ENCODE measurements around the gene PSMC3.

The PSMC3 gene

DNA sequence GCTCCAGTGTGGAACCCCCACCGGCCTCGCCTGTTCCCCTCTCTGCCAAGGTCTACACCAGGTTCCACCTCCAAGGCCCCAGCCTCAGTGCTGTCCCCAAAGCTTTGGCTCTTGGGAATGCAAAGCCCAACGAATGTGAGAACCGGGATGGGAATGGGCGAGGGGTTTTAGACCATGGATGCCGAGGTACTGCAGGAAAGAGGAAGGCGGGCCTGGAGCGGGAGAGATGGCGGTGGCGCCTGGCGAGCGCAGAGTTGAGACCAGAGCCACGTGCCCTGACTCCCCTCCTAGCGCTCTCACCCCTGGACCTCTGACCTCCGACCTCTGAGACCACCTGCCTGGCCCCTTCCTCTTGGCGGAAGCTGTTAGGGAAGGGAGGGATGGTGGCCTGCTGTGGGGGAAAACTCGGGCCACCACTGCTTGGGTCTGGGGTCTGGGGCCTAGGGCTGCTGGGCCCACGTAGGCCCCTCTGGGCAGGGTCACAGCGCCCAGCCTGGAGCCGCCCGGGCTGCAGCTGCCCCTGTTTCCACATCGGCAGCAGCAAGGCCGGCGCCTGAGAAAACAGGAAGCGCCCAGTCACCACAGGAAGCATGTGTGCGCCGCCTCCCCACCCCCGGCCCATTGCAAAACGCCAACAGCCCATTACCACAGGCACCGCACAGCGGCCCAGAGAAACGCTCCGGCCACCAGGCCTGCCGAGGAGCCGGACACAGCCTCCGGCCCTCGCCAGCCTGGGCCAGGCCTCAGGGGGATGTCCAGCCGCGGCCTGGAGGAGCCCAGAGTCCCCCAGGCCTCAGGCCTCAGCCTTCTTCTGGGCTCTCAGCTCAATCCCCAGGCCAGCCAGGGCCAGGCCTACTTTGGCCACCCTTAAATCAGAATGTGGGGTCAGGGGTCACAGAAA, 31.7 kb downstream of the PSMC3 start:
- H3K4me1 ChIP-seq (ENCODE audit: control insufficient read depth, insufficient read depth, low read length) = no peaks in the 10 kb centered on the region
- no peak overlapping the region for H3K27ac ChIP-seq (ENCODE audit: insufficient read depth, low read depth, low read length, poor library complexity, severe bottlenecking)
- WGBS, 2 experiments = 89 to 91% methylated on average over 39 of the region's 39 CpGs

DNA sequence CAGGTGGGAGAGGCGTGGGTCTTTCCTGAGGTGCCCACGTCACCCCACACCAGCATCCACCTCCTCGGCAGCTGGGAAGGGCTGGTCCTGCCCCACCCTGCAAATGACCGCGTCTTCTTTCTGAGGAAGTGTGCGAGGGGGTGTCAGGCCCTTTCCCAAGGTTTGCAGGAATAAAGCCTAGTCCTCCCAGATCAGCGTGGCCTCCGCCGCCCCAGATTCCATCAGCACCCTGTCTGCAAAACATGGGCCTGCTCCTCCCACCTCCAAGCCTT, 32.3 kb downstream of the PSMC3 start:
- Histone ChIP-seq H3K9me3 (ENCODE audit: control insufficient read depth, low read length) (no peaks in the 10 kb centered on the region), H3K4me3 (ENCODE audit: insufficient read depth, low read depth, low read length) (no peak overlapping the region), H3K27ac (ENCODE audit: insufficient read depth, low read depth, low read length, poor library complexity, severe bottlenecking) (no peak overlapping the region), H3K27me3 (ENCODE audit: control insufficient read depth, insufficient read depth, low read length, poor library complexity, severe bottlenecking) (no peaks in the 10 kb centered on the region), H3K36me3 (ENCODE audit: control insufficient read depth, insufficient read depth, low read length) (no peaks in the 10 kb centered on the region), H3K4me1 (ENCODE audit: control insufficient read depth, insufficient read depth, low read length) (no peaks in the 10 kb centered on the region)
- WGBS, 2 experiments = 95% methylated on average over 9 of the region's 9 CpGs

More for the DNA sequence above, 31.7 kb downstream of the PSMC3 start:
- no peaks in the 10 kb centered on the region for H3K27me3 ChIP-seq (ENCODE audit: control insufficient read depth, insufficient read depth, low read length, poor library complexity, severe bottlenecking)
- H3K4me3 ChIP-seq (ENCODE audit: insufficient read depth, low read depth, low read length) = no peak overlapping the region
- no peaks in the 10 kb centered on the region for H3K36me3 ChIP-seq (ENCODE audit: control insufficient read depth, insufficient read depth, low read length)
- H3K9me3 ChIP-seq (ENCODE audit: control insufficient read depth, low read length) = no peaks in the 10 kb centered on the region

DNA sequence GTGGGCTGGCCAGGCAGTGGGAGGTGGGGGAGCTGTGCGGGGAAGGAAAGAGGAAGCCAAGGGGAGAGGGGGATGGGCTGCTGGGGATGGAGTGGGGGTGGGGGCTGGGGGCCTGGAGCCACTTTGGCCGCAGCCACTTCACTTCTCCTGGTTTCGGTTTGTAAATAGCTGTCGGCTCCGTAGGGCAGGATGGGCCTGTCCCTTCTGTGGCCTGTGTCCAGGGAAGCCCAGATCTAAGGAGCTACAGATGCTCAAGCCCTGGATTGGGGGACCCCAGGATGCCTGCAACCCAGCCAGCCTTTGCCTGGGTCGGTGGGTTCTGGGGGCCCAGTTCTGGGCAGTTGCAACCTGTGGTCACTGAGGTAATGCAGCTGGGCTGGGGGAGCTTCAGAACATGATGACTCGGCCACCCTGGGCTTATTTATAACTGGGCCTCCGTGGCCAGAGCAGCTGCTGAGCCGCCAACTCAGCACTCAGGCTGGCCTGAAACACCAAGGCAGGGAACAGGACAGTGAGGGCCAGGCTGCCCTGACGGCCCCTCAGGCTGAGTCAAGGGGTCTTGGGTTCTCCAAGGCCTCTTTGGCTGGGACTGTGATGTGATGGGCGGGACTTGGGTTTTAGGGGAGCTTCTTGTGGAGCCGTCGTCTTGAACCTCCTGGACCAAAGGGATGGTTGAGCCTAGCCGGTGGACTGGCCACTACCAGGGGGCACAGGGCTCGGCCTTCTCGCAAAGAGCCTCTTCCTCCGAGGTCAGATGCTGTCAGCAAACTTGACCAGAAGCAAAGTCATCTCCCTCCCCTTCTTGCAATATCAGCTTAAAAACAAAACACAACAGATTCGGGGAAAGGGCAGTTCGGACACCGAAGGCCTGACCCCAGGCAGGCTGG, 32.8 kb downstream of the PSMC3 start:
- Histone ChIP-seq H3K27ac (ENCODE audit: insufficient read depth, low read depth, low read length, poor library complexity, severe bottlenecking) (no peak overlapping the region), H3K36me3 (ENCODE audit: control insufficient read depth, insufficient read depth, low read length) (no peaks in the 10 kb centered on the region)

DNA sequence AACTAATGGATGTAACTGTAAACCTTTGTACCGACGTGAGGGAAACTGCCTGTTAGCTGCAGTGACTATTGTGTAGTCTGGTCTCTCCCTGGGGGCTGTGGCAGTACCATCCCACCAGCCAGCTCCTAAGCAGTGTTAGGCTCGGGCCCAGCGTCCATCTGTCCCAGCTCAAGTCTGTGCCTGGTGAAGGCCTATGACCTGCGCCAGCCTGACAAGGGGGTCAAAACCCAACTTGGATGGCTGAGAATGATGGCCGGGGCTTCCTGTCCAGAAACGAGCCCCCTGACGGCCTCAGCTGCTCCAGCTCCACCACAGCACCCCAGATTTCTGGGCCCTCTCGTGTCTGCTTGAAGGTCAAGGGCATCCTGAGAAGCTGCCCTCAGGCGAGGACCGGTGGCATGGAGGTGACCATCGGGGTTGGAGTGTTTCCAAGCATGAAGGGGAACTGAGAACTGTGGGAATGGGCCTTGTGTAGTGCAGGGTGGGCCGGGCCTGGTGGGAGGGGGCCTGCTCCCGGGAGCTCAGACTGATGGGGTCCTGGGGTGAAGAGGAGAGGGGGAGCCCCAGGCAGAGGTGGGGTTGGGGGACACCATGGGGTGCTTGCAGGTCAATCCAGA, 33.6 kb downstream of the PSMC3 start:
- H3K27ac ChIP-seq (ENCODE audit: insufficient read depth, low read depth, low read length, poor library complexity, severe bottlenecking) = no peak overlapping the region
- H3K27me3 ChIP-seq (ENCODE audit: control insufficient read depth, insufficient read depth, low read length, poor library complexity, severe bottlenecking) = no peaks in the 10 kb centered on the region
- H3K36me3 ChIP-seq (ENCODE audit: control insufficient read depth, insufficient read depth, low read length) = no peaks in the 10 kb centered on the region
- no peaks in the 10 kb centered on the region for H3K9me3 ChIP-seq (ENCODE audit: control insufficient read depth, low read length)
- no peak overlapping the region for H3K4me3 ChIP-seq (ENCODE audit: insufficient read depth, low read depth, low read length)
- 94 to 95% methylated on average over 14 of the region's 14 CpGs for WGBS, 2 experiments
- no peaks in the 10 kb centered on the region for H3K4me1 ChIP-seq (ENCODE audit: control insufficient read depth, insufficient read depth, low read length)

More for the DNA sequence above, 32.8 kb downstream of the PSMC3 start:
- H3K27me3 ChIP-seq (ENCODE audit: control insufficient read depth, insufficient read depth, low read length, poor library complexity, severe bottlenecking) = no peaks in the 10 kb centered on the region
- H3K4me3 ChIP-seq (ENCODE audit: insufficient read depth, low read depth, low read length) = no peak overlapping the region
- no peaks in the 10 kb centered on the region for H3K9me3 ChIP-seq (ENCODE audit: control insufficient read depth, low read length)
- 89 to 91% methylated on average over 20 of the region's 20 CpGs for WGBS, 2 experiments
- no peaks in the 10 kb centered on the region for H3K4me1 ChIP-seq (ENCODE audit: control insufficient read depth, insufficient read depth, low read length)

DNA sequence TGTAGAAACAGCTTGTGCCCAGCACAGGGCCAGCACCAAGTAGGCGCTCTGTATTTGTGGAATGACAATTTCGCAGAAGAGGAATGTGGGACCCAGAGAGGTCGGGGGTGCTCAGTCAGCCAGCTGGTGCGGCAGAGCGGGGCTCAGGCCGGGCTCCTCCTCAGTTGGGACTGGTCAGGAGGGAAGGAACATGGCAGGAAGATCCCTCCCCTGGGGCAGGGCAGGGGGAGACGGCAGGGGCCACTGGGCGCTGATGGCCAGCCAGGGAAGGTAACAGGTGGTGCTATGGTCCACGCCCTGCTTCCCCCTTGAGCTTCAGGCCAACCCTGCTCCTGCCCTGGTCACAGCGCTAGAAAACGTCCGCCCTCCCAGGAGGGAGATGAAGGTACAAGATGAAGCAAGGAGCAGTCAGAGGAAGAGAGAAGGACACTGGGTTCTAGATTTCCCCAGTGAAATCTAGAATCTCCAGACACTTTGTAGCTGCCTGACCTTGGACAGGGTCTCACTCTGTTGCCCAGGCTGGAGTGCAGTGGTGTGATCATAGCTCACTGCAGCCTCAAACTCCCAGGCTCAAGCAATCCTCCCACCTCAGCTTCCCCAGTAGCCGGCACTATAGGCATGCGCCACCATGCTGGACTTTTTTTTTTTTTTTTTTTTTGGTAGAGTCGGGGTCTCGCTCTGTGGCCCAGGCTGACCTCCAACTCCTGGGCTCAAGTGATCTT, 34.4 kb downstream of the PSMC3 start:
- H3K27ac ChIP-seq (ENCODE audit: insufficient read depth, low read depth, low read length, poor library complexity, severe bottlenecking) = no peak overlapping the region
- no peaks in the 10 kb centered on the region for H3K27me3 ChIP-seq (ENCODE audit: control insufficient read depth, insufficient read depth, low read length, poor library complexity, severe bottlenecking)
- WGBS, 2 experiments = 95 to 96% methylated on average over 16 of the region's 16 CpGs

DNA sequence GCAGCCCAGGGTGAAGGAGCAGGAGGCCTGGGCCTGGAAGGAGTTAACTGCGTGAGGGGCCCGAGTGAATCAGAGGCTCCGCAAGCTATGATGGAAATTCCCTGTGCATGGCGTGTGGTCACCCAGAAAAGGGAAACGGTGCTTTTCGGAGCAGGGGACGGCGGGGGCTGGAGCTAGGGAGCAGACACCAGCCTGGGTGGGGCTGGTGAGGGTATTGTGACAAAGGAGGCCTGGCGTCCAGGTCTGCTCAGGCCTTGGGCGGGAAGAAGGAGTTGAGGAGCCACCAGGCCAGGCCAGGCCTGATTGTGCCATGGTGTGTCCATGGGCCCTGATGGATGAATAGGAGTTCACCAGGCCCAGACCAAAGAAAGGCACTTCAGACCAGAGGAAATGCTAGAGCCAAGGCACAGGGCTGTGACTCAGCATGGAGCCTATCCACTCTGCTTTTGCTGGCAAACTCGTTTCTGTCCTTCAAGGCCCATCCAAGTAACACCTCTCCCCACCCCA, 35.1 kb downstream of the PSMC3 start:
- no peaks in the 10 kb centered on the region for H3K27me3 ChIP-seq (ENCODE audit: control insufficient read depth, insufficient read depth, low read length, poor library complexity, severe bottlenecking)
- 90 to 93% methylated on average over 11 of the region's 11 CpGs for WGBS, 2 experiments
- H3K4me1 ChIP-seq (ENCODE audit: control insufficient read depth, insufficient read depth, low read length) = no peaks in the 10 kb centered on the region
- H3K4me3 ChIP-seq (ENCODE audit: insufficient read depth, low read depth, low read length) = no peak overlapping the region
- no peaks in the 10 kb centered on the region for H3K36me3 ChIP-seq (ENCODE audit: control insufficient read depth, insufficient read depth, low read length)
- H3K27ac ChIP-seq (ENCODE audit: insufficient read depth, low read depth, low read length, poor library complexity, severe bottlenecking) = no peak overlapping the region
- H3K9me3 ChIP-seq (ENCODE audit: control insufficient read depth, low read length) = no peaks in the 10 kb centered on the region

More for the DNA sequence above, 34.4 kb downstream of the PSMC3 start:
- no peaks in the 10 kb centered on the region for H3K9me3 ChIP-seq (ENCODE audit: control insufficient read depth, low read length)
- H3K4me3 ChIP-seq (ENCODE audit: insufficient read depth, low read depth, low read length) = no peak overlapping the region
- H3K36me3 ChIP-seq (ENCODE audit: control insufficient read depth, insufficient read depth, low read length) = no peaks in the 10 kb centered on the region
- H3K4me1 ChIP-seq (ENCODE audit: control insufficient read depth, insufficient read depth, low read length) = no peaks in the 10 kb centered on the region

DNA sequence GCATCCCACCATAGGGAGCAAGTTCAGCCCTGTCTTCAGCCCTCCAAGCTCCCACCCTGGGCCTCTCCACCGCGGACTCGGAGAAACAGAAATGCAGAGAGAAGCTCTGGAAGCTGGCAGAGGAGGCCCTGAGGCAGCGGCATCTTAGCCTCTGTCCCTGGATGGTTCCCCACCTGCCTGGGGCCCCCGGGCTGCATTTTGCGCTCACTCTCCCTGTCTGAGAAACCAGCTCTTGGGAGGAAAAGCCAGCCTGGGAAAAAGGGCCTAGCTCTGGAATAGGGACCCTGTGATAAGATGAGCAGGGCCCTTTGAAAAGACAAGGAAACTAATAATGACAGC, 35.8 kb downstream of the PSMC3 start:
- Histone ChIP-seq H3K27me3 (ENCODE audit: control insufficient read depth, insufficient read depth, low read length, poor library complexity, severe bottlenecking) (no peaks in the 10 kb centered on the region), H3K27ac (ENCODE audit: insufficient read depth, low read depth, low read length, poor library complexity, severe bottlenecking) (no peak overlapping the region), H3K36me3 (ENCODE audit: control insufficient read depth, insufficient read depth, low read length) (no peaks in the 10 kb centered on the region), H3K4me3 (ENCODE audit: insufficient read depth, low read depth, low read length) (no peak overlapping the region), H3K9me3 (ENCODE audit: control insufficient read depth, low read length) (no peaks in the 10 kb centered on the region), H3K4me1 (ENCODE audit: control insufficient read depth, insufficient read depth, low read length) (no peaks in the 10 kb centered on the region)
- WGBS, 2 experiments = 94 to 95% methylated on average over 6 of the region's 6 CpGs

DNA sequence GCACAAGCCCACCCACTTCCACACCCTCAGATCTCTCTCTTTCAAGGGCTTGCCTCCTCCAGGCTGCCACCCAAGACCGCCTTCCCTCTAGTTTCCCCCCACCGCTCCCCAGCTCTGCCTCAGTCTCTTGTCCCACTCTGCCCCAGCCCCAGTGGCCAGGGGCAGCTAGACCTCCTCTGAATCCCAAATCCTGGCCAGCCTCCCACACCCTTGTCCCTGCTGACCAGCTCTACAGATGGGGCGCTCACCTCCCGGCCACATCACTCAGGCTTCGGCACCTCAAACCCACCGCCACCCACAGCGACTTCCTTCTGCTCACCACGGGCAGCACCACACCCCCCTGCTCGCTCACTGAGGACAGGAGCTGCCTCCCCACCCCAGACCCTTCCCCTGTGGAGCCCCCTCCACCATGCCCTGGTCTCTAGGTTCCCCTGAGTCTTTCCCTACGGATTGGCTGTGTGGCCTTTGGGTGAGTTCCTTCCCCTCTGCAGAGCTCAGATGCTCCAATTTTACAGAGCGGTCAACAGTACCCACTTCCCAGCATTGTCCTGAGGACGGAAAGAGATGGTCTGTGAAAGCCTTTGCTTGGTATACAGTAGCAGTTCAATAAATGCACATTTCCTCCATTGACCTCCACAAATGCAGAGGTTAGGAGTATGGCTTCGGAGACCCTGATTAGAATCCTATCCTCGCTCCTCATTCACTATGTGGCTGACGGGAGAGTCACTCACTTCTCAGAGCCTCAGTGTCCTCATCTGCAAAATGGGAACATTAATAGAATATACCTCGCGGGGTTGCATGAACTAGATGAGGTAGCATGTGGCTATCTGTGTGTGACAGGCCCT, 36.4 kb downstream of the PSMC3 start:
- no peaks in the 10 kb centered on the region for H3K4me1 ChIP-seq (ENCODE audit: control insufficient read depth, insufficient read depth, low read length)
- H3K27ac ChIP-seq (ENCODE audit: insufficient read depth, low read depth, low read length, poor library complexity, severe bottlenecking) = no peak overlapping the region
- H3K4me3 ChIP-seq (ENCODE audit: insufficient read depth, low read depth, low read length) = no peak overlapping the region
- H3K36me3 ChIP-seq (ENCODE audit: control insufficient read depth, insufficient read depth, low read length) = no peaks in the 10 kb centered on the region
- H3K27me3 ChIP-seq (ENCODE audit: control insufficient read depth, insufficient read depth, low read length, poor library complexity, severe bottlenecking) = no peaks in the 10 kb centered on the region
- 92 to 93% methylated on average over 17 of the region's 17 CpGs for WGBS, 2 experiments
- no peaks in the 10 kb centered on the region for H3K9me3 ChIP-seq (ENCODE audit: control insufficient read depth, low read length)
